A549 (cell line): ENCODE measurements around the gene GRID2. TPM values are rescaled to one million over a fixed set of nuclear protein-coding genes. Genes with fewer than 3 reads are reported as not detected.

Source experiments
- ATAC-seq, 2 experiments: fragments of 200-7000 bp in 1 of 2; fragments of >200 bp in 1 of 2; cut with Nextera tagmentation in 1 of 2; cut with Tn5 transposase in 1 of 2; 3 replicates each; pipeline versions ENCODE4 v1.8.0 to v1.9.1; 2018 to 2020; ENCODE audit warnings: mild to moderate bottlenecking in 1 of 2, moderate library complexity in 1 of 2
- CTCF ChIA-PET: fragments of 300-600 bp; sonication (Branson Sonifier 250); formaldehyde crosslinking; extraction: SDS; loops from one replicate; lab custom pipeline; 2021; ENCODE audit warnings: antibody characterized with exemption, inconsistent platforms; lab: Yijun Ruan, JAX
- POLR2A ChIA-PET: fragments of 350-600 bp; formaldehyde crosslinking; extraction: SDS; loops from one replicate; lab custom pipeline; 2021; ENCODE audit warnings: antibody characterized with exemption, inconsistent platforms; lab: Yijun Ruan, JAX
- DNase-seq, 2 experiments: peaks; one replicate each; pipeline versions ENCODE4 v3.0.0 to v3.0.0-alpha.2; 2011 to 2016; ENCODE audit warnings: low read depth in 1 of 2, low spot score in 1 of 2
- FAIRE-seq: peaks from 2 replicates; lab custom pipeline; 2011; peaks lifted over from hg19 to GRCh38; lab: Jason Lieb, UNC
- H3K27ac ChIP-seq, 2 experiments: fragments of >200 bp; sonication (Bioruptor Twin); formaldehyde crosslinking; 3 replicates each; pipeline ENCODE4 v1.5.1; 2016 to 2017
- H3K4me1 ChIP-seq: fragments of >200 bp; sonication (Bioruptor Twin); formaldehyde crosslinking; 3 replicates; pipeline ENCODE4 v1.6.1; 2016
- H3K4me2 ChIP-seq: fragments of >200 bp; sonication (Bioruptor Twin); formaldehyde crosslinking; 3 replicates; pipeline ENCODE4 v1.6.1; 2016
- H3K4me3 ChIP-seq: fragments of >200 bp; sonication (Bioruptor Twin); formaldehyde crosslinking; 3 replicates; pipeline ENCODE4 v1.5.1; 2016
- H3K9me3 ChIP-seq: fragments of >200 bp; sonication (Bioruptor Twin); formaldehyde crosslinking; 3 replicates; pipeline ENCODE4 v1.6.1; 2016
- BCL3 ChIP-seq: fragments of >200 bp; sonication (Bioruptor Twin); formaldehyde crosslinking; IDR thresholded peaks from 3 replicates; pipeline ENCODE4 v1.6.1; 2016
- CBX8 ChIP-seq: fragments of 200-600 bp; sonication (generic); IDR thresholded peaks from 2 replicates; pipeline ENCODE4 v1.6.1; 2016
- CHD2 ChIP-seq: fragments of 150-350 bp; IDR thresholded peaks from 2 replicates; pipeline ENCODE4 v1.6.1; 2014; ENCODE audit warnings: low read length; ENCODE audit not compliant: partially characterized antibody
- CTCF ChIP-seq: fragments of >200 bp; sonication (Bioruptor Twin); formaldehyde crosslinking; IDR thresholded peaks from 3 replicates; pipeline ENCODE4 v1.5.1; 2016
- EHMT2 ChIP-seq: fragments of 200-600 bp; sonication (generic); IDR thresholded peaks from 2 replicates; pipeline ENCODE4 v1.6.1; 2016; ENCODE audit warnings: antibody characterized with exemption, low read depth, mild to moderate bottlenecking, moderate library complexity
- ESRRA ChIP-seq: fragments of 150-350 bp; IDR thresholded peaks from 2 replicates; pipeline ENCODE4 v1.6.1; 2014; ENCODE audit warnings: mild to moderate bottlenecking, low read length, borderline replicate concordance
- FOSL2 ChIP-seq, 2 experiments: fragments of 450-650 bp in 1 of 2; fragments of >200 bp in 1 of 2; sonication (Bioruptor Twin) in 1 of 2; formaldehyde crosslinking; IDR thresholded peaks; 2 replicates each; pipeline versions ENCODE4 v1.5.0 to v1.6.1; 2016 to 2020; ENCODE audit warnings: mild to moderate bottlenecking in 1 of 2, moderate library complexity in 1 of 2
- HDAC2 ChIP-seq: fragments of 200-600 bp; sonication (generic); IDR thresholded peaks from 2 replicates; pipeline ENCODE4 v1.6.1; 2016
- HES2 ChIP-seq: fragments of >200 bp; sonication (Bioruptor Twin); formaldehyde crosslinking; IDR thresholded peaks from 2 replicates; pipeline ENCODE4 v1.6.1; 2016
- HEYL ChIP-seq: fragments of 250-450 bp; sonication (Bioruptor Pico); IDR thresholded peaks from 2 replicates; pipeline ENCODE4 v1.8.0; 2021; ENCODE audit warnings: mild to moderate bottlenecking, moderate library complexity
- HMGXB4 ChIP-seq: fragments of 250-450 bp; sonication (Bioruptor Pico); IDR thresholded peaks from 2 replicates; pipeline ENCODE4 v1.5.0; 2021; ENCODE audit warnings: mild to moderate bottlenecking, moderate library complexity, borderline replicate concordance
- HOXA7 ChIP-seq: fragments of 250-450 bp; sonication (Bioruptor Pico); IDR thresholded peaks from 2 replicates; pipeline ENCODE4 v1.5.0; 2020; ENCODE audit warnings: mild to moderate bottlenecking, moderate library complexity
- JUN ChIP-seq, 2 experiments: fragments of >200 bp; sonication (Bioruptor Twin); formaldehyde crosslinking; IDR thresholded peaks; 2 replicates in 1 of 2; 3 replicates in 1 of 2; pipeline ENCODE4 v1.6.1; 2016 to 2017
- JUNB ChIP-seq: fragments of >200 bp; sonication (Bioruptor Twin); formaldehyde crosslinking; IDR thresholded peaks from 2 replicates; pipeline ENCODE4 v1.6.1; 2016
- KDM1A ChIP-seq: fragments of 200-600 bp; sonication (generic); IDR thresholded peaks from 2 replicates; pipeline ENCODE4 v1.6.1; 2016; ENCODE audit warnings: low read depth, mild to moderate bottlenecking
- KDM5A ChIP-seq: fragments of 200-600 bp; sonication (generic); IDR thresholded peaks from 2 replicates; pipeline ENCODE4 v1.6.1; 2016; ENCODE audit warnings: antibody characterized with exemption, mild to moderate bottlenecking
- MAFK ChIP-seq: fragments of 450-650 bp; IDR thresholded peaks from 2 replicates; pipeline ENCODE4 v1.6.1; 2014; ENCODE audit not compliant: partially characterized antibody
- NPAS2 ChIP-seq: fragments of 250-450 bp; sonication (Bioruptor Pico); IDR thresholded peaks from 2 replicates; pipeline ENCODE4 v1.8.0; 2022; ENCODE audit warnings: mild to moderate bottlenecking, moderate library complexity, borderline replicate concordance
- PHF8 ChIP-seq: fragments of 200-600 bp; sonication (generic); IDR thresholded peaks from 2 replicates; pipeline ENCODE4 v1.6.1; 2016; ENCODE audit warnings: low read depth, mild to moderate bottlenecking, antibody characterized with exemption, moderate library complexity, borderline replicate concordance
- RNF2 ChIP-seq: fragments of 200-600 bp; sonication (generic); IDR thresholded peaks from 2 replicates; pipeline ENCODE4 v1.6.1; 2016; ENCODE audit warnings: low read depth, mild to moderate bottlenecking, antibody characterized with exemption, moderate library complexity, borderline replicate concordance
- SMC3 ChIP-seq: fragments of >200 bp; sonication (Bioruptor Twin); formaldehyde crosslinking; IDR thresholded peaks from 3 replicates; pipeline ENCODE4 v1.6.1; 2018; ENCODE audit warnings: inconsistent platforms
- SREBF2 ChIP-seq: fragments of 450-650 bp; IDR thresholded peaks from 2 replicates; pipeline ENCODE4 v1.6.1; 2014; ENCODE audit warnings: mild to moderate bottlenecking, moderate library complexity
- TFCP2L1 ChIP-seq: fragments of 250-450 bp; sonication (Bioruptor Pico); IDR thresholded peaks from 2 replicates; pipeline ENCODE4 v1.5.0; 2021; ENCODE audit warnings: mild to moderate bottlenecking
- USF2 ChIP-seq: fragments of 450-650 bp; IDR thresholded peaks from 2 replicates; pipeline ENCODE4 v1.6.1; 2014; ENCODE audit warnings: antibody characterized with exemption
- ZC3H11A ChIP-seq: fragments of 450-650 bp; IDR thresholded peaks from 2 replicates; pipeline ENCODE4 v1.6.1; 2014; ENCODE audit warnings: antibody characterized with exemption, mild to moderate bottlenecking
- ZSCAN20 ChIP-seq: fragments of 250-450 bp; sonication (Bioruptor Pico); IDR thresholded peaks from 2 replicates; pipeline ENCODE4 v1.8.0; 2022; ENCODE audit warnings: mild to moderate bottlenecking, moderate library complexity
- WGBS: methylation state at CpG from one replicate; pipeline ENCODE4 v1.1.6; 2017; ENCODE audit errors: missing lambda C conversion rate; 5-methylcytosine and 5-hydroxymethylcytosine counted together
- polyA plus RNA-seq, 4 experiments: library from polyadenylated mRNA; depleted of rRNA in 3 of 4; stranded (reverse); fragments of >200 nt; fragmentation: RNase III in 1 of 4; extraction: RNeasy Plus Mini Kit Qiagen cat#74134 plus additional on column Dnase treatment in 1 of 4; gene quantifications; 2 replicates in 3 of 4; 3 replicates in 1 of 4; pipeline ENCODE4 v1.2.3, GENCODE V29; 2011 to 2017

GRID2 gene
- polyA plus RNA-seq, 2 of the 4 experiments (the other 2 are of a cell fraction), result not detected

GRCh38 chr4:93529692-93530372, 1226.1 kb downstream of the GRID2 start:
- Histone ChIP-seq H3K4me3 (no peak overlapping the region), H3K4me2 (no peak overlapping the region), H3K9me3 (no peaks in the 10 kb centered on the region), H3K4me1 (no peaks in the 10 kb centered on the region), H3K27ac (no peak overlapping the region)
- ATAC-seq, result no peak
- POLR2A ChIA-PET, result no interaction called here
- WGBS, result 30% methylated on average over 3 of the region's 3 CpGs
- no peak for DNase-seq
- CTCF ChIA-PET, result no interaction called here
- TF ChIP-seq BCL3, result no peak
- no peak for TF ChIP-seq CHD2
- TF ChIP-seq ZSCAN20, result no peak
- TF ChIP-seq JUNB, result no peak
- no peak for TF ChIP-seq CBX8
- TF ChIP-seq ZC3H11A, result no peak
- TF ChIP-seq NPAS2, result no peak
- TF ChIP-seq RNF2, result no peak
- no peak for TF ChIP-seq PHF8
- FAIRE-seq, result no peak

- POLR2A ChIA-PET, result no interaction called here
- H3K9me3 ChIP-seq, result no peaks in the 10 kb centered on the region
- H3K4me3 ChIP-seq, result no peak overlapping the region
- CTCF ChIA-PET, result no interaction called here
- FAIRE-seq (no peak), DNase-seq (no peak), ATAC-seq (no peak)
- no peak overlapping the region for H3K4me2 ChIP-seq
- H3K27ac ChIP-seq, result no peak overlapping the region
- H3K4me1 ChIP-seq, result no peaks in the 10 kb centered on the region
- no peak for TF ChIP-seq ESRRA
- TF ChIP-seq JUN (IDR thresholded peaks at IDR 0.05), result no peak
- TF ChIP-seq USF2, result no peak
- WGBS, result 77% methylated on average over 1 of the region's 1 CpG
These were observed 1228.5 kb downstream of the GRID2 start for GRCh38 chr4:93532234-93532633.

- no peak for FAIRE-seq
- H3K9me3 ChIP-seq, result no peaks in the 10 kb centered on the region
- H3K27ac ChIP-seq, result no peak overlapping the region
- ChIA-PET POLR2A (no interaction called here), CTCF (no interaction called here)
- DNase-seq, result no peak
- no peak overlapping the region for H3K4me2 ChIP-seq
- H3K4me3 ChIP-seq, result no peak overlapping the region
- no peak for TF ChIP-seq HOXA7 (CRISPR knock-in tag)
- TF ChIP-seq JUNB, result no peak
- no peak for TF ChIP-seq HES2
- TF ChIP-seq FOSL2 (IDR thresholded peaks at IDR 0.05), result no peak
- no peak for TF ChIP-seq FOSL2 (CRISPR knock-in tag; IDR thresholded peaks at IDR 0.05)
- TF ChIP-seq KDM1A, result no peak
- no peak for TF ChIP-seq TFCP2L1 (CRISPR knock-in tag)
- no peak for TF ChIP-seq HMGXB4
- TF ChIP-seq HEYL (CRISPR knock-in tag), result no peak
- no peak for TF ChIP-seq CBX8
- TF ChIP-seq EHMT2, result no peak
- TF ChIP-seq CTCF, result no peak
- TF ChIP-seq HDAC2, result no peak
- TF ChIP-seq SREBF2, result no peak
- no peak for TF ChIP-seq KDM5A
- TF ChIP-seq MAFK, result no peak
- TF ChIP-seq ZC3H11A, result no peak
- no peak for TF ChIP-seq SMC3
- ATAC-seq, result no peak
- H3K4me1 ChIP-seq, result no peaks in the 10 kb centered on the region
These were observed 1236.8 kb downstream of the GRID2 start for GRCh38 chr4:93540562-93540961.
